GM19324 (cell line): Measurements from ENCODE around the gene CCDC91.
"Not testable (repeated sequence)": the region's sequence is repeated elsewhere in the genome, so short reads cannot be mapped to it uniquely, and the experiment has no call there.

Experiments
- ATAC-seq: cut with Tn5 transposase; IDR thresholded peaks from one replicate; pipeline ENCODE4 v1.9.1; 2021; ENCODE audit warnings: mild to moderate bottlenecking, moderate library complexity; ENCODE audit not compliant: unreplicated experiment, low FRiP score

CCDC91 gene

DNA sequence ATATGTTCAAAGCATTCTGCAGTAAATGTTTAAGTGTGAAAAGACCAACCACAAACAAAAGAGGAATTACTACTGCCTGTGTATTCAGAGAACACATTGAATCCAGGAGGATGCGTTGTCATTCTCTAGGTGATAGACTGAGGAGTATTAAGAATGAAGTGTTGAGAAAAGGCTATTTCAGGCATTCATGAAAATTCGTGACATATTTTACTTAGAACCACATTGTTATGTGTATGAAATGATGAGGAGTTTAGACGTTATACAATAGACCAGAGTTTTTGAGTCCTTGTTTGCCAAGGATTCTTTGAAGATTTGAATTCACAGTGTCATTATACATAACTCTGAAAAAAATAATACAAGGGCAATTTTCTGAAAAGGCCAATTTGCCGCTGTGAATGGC, 251.8 kb downstream of the CCDC91 start:
- ATAC-seq: no peak

DNA sequence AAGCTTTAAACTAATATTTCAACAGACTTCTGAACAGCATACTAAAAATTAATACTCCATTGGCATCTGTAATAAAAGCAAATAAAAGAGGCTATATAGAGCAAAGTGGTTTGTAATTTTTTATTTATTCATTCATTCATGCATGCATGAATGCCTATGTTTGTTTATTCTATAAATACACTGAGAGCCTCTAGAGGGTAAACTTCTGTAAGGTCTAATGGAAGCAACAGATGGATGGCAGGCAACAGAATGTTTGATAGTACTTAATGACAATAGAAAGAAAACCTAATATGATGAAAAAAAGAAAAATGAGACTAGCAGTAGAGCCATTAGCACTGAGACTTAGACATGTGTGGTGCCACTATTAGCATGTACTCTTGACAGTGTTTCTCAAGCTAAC, 253.1 kb downstream of the CCDC91 start:
- no peak for ATAC-seq

DNA sequence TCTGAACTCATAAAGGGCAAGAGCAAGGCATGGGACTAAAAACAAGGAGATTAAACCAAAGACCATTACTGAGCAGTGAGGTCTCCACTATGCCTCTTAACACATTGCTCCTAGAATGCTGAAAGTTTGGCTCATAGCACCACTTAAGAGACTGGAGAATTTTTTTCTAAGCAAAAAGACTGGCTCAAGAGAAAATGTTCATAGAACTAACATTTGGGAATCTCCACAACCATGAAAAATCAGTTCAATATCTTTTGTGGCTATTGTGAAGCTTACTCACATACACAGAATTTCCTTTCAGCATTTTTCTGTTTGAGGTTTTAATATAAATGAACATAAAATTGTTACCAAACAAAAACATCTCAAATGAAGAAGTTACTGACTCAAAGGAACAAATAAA, 255.8 kb downstream of the CCDC91 start:
- ATAC-seq: no peak

DNA sequence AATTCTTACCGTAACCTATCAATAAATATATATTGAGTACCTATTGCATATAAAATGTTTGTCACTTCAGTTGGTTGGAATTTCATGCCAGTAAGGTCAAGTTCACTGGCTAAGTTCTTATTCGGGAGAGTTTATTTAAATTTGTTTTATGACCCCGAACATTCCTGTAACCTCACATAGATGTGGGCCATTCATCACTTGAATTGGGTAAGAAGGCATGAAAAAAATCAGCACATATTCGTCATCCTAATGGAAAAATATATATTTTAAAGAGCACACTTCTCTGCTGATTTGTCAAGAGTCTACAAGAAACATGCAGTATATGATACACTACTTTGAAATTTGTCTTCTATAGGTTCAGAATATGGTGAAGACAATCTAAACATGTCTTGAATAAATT, 263.4 kb downstream of the CCDC91 start:
- no peak for ATAC-seq

DNA sequence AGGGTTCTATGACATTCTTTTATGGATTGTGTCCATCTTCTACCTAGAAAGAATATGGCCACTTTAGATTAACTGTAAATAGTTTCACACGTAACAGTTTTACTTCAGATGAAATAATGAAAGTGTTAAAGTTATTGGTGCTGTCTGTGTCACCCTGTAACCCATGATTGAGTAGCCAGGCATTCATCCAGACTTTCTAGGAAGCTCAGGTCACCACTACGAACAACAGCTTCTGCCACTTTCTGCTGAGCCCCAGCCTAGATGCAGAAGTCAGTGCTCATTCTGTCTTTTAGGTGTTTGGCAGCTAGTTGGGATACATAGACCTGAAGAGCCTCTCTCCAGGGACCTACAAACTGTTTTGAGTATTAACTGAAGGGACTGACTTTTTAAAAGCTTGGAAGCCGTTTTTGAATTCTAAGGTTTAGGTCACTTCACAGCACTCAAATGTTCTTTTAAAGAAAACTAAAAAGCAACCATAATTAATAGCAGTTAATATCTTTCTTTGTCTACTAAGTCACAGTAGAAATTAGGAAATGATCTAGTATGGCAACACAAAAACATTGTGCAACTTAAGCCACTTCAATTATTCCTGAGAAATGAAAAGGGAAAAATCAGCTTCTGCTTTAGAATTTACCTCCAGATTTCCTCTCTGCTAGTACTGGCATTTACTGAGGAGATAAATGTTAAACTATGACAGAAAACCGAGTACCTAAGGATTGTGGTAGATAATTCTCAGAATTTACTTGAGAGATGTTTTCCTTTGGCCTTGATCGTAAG, 266.9 kb downstream of the CCDC91 start:
- no peak for ATAC-seq

DNA sequence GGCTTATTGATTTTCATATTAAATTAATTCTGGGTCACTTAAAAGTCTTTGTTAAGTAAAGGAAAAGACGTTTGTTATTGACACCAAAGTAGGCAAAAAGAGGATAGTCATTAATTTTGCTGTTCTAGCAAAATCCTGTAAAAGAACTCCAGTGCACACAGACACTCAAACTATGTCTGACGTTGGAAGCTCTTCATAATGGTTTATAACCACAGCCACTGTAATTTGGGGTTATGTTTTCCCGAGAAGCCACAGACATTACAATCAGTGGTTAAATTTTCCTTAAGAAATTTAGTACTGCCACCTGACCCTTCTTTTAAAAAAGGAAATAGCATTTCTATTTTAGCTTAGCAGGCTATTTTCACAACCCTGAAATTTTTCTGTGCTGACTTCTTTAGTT, 267.5 kb downstream of the CCDC91 start:
- no peak for ATAC-seq

DNA sequence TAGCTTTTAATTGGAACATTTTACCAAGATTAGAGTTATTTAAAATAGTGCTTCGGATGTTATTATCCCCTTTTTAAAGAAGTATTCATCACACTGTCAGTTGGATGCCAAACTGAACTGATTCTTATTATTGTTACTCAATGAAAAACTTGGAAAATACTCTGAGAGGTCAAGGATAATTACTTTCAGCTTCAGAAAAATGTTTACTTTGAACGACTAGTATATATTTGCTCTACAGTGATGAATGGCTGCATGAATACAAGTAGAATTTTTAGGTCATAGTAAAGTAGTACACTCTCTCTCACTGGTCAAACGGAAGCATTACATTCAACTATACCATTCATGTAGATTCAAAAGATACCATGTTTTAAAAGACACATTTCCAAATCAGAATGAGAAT, 269.2 kb downstream of the CCDC91 start:
- ATAC-seq: no peak

DNA sequence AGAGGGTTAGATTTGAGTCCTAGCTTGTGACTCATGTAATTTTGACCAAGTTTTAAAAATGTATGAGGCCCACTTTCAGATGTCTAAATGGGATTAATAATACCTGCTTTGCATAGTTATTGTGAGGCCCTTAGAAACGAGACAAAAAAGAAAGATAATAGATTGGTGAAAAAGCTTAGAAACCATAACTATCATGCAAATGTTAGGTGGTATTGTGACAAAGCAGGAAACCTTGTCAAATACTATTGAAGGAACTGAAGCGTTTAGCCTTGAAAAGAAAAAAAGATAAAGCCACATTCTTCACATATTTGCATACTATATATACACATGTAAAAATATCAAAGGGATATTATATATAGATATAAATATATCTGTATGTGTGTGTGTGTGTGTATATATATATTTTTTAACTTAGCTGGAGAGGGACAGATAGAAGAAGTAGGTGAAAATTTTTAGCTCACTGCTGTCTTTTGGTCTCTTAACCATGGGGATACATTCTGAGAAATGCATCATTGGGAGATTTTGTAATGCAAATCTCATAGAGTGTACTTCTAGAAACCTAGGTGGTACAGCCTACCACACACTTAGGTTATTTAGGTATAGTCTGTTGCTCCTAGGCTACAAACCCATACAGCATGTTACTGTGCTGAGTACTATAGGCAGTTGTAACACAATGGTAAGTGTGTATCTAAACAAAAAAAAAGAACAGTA, 270.3 kb downstream of the CCDC91 start:
- ATAC-seq: peak; percentile 50

DNA sequence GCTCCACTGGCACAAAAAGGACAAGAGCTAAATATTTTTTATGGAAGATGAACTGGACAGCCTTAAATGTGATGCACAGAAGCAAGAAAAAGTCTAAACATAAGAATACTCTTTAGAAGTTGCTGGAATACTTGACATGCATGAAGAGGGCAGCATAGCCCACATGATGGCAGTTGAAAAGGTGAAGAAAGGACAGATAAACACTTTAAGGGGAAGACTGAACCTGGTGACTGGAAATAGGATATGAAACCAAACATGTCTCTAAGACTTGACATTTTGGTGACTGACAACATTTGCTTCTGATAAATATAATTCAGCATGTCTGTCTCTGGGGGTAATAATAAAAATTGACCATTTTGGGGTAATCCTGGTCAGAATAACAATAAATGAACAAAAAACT, 273.1 kb downstream of the CCDC91 start:
- no peak for ATAC-seq

DNA sequence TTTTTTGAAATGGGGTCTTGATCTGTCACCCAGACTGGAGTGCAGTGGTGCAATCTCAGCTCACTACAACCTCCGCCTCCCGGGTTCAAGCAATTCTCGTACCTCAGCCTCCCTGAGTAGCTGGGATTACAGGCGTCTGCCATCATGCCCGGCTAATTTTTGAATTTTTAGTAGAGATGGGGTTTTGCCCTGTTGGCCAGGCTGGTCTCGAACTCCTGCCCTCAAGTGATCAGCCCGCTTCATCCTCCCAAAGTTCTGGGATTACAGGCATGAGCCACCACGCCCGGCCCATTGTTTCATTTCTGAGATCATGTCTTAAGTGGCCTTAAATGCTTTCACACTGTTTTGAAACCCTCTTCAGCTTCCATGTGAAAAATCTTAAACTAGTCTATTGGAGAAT, 281.5 kb downstream of the CCDC91 start:
- not testable (repeated sequence) for ATAC-seq

DNA sequence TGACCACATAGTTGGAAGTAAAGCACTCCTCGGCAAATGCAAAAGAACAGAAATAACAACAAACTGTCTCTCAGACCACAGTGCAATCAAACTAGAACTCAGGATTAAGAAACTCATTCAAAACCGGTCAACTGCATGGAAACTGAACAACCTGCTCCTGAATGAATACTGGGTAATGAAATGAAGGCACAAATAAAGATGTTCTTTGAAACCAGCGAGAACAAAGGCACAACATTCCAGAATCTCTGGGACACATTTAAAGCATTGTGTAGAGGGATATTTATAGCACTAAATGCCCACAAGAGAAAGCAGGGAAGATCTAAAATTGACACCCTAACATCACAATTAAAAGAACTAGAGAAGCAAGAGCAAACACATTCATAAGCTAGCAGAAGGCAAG, 285.9 kb downstream of the CCDC91 start:
- not testable (repeated sequence) for ATAC-seq

DNA sequence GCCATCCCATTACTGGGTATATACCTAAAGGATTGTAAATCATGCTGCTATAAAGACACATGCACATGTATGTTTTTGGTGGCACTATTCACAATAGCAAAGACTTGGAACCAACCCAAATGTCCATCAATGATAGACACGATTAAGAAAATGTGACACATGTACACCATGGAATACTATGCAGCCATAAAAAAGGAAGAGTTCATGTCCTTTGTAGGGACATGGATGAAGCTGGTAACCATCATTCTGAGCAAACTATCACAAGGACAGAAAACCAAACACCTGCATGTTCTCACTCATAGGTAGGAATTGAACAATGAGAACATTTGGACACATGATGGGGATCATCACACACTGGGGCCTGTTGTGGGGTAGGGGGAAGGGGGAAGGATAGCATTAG, 288.8 kb downstream of the CCDC91 start:
- not testable (repeated sequence) for ATAC-seq

DNA sequence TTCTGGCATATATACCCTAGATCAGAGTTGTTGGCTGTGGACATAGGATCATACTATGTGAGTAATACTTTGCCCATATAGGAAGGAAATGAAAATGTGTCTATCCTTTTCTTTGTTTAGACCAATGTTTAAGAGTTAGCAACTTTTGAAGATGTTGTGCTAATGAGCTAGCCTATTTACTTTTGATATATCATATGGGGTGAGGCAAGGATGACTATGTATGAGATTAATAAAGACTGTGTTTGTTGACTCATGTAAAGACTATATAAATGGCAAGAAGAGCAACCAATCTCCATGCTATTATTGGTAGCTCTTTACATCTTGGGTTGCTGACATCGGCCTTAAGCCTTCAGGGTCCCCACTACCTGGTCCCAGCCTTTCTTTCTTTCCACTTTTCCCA, 289.4 kb downstream of the CCDC91 start:
- no peak for ATAC-seq

DNA sequence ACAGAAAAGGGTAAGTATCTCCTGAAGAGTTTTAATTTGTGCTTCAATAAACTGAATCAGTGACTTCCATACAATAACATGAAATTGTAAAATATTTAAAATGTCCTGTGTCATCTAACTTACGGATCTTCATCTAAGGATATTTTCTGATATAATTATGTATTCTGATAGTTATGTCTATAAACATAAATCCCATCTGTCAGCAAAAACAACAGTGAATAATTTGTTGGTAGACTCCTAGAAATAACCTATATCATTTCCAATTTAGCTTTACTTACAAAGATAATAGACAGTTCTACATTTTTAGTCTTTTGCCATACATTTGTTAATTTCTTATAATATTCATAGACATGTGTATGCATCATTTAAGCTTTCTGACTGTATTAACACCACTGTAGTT, 293.9 kb downstream of the CCDC91 start:
- no peak for ATAC-seq

DNA sequence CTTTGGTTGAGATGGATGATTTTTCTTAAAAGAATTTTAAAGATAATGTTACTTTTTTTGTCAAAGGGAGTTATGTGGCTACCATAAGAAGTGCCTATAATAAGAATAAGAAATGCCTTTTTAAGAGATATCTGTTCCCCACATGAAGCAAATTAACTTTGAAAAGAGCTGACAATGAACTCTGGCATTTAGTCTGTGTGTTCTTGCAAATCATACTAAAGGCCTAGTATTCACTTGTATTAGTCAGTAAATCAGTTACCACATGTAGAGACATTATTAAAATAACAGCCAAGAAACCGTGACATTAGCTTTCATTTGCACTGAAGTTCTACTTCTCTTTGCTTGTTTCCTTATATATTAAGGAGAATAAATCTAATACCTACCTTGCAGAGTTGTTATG, 296.3 kb downstream of the CCDC91 start:
- no peak for ATAC-seq

DNA sequence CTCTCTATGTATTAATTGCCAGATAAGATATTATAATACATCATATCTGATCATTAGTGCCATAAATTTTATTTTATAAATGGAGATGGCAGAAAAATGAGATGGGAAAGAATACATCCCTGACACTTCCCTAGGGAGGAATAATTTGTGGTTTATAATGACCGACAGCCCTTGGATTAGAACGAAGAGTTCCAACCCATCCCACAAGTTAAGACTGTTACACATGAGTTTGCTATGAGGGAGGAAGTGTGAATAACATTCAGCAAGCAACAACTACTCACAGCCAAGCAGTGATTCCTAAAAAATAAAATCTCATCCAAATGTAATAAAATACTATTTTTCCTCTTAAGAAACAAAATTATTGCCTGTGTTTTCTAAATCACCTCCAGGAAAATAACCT, 299.0 kb downstream of the CCDC91 start:
- no peak for ATAC-seq

DNA sequence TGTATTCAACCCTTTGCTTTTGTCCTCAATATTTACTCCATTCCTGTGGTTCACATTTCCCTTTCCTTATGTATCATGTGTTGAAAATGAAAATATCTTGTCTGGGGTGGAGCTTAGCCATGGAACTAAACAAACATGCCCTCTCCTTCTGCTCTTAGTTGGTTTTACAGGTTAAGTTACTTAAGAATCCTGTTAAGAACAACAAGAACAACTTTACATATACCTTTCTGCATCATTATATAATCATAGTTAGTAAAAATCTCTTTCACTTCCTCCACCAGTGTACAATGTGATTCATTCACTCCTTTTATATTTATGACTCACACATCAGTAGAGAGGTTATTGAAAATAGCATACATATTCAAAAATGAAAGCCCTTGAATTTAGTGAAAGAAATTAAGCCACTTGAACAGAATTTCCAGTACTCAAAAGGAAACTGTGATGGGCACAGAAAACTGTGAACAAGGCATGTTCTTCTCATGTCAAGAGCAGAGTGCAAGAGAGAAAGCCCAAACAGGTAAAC, 307.7 kb downstream of the CCDC91 start:
- ATAC-seq: peak; percentile 64

DNA sequence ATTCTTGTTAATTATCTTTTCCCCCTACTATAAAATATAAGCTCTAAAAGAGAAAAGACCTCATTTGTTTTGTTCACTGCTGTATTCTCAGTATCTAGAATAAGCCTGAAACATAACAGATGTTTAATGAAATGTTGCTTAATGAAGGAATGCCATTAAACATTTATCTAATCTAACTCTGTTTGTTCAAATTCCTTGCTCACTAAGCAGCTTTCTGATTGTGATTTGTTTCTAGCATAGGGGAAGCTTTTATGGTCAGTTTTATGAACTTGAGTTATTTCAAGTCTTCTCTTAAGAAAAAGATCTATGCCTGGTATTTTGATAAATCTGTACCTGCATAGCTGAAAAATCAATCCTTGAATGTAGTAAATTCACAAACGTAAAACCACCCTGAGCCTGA, 308.6 kb downstream of the CCDC91 start:
- no peak for ATAC-seq

DNA sequence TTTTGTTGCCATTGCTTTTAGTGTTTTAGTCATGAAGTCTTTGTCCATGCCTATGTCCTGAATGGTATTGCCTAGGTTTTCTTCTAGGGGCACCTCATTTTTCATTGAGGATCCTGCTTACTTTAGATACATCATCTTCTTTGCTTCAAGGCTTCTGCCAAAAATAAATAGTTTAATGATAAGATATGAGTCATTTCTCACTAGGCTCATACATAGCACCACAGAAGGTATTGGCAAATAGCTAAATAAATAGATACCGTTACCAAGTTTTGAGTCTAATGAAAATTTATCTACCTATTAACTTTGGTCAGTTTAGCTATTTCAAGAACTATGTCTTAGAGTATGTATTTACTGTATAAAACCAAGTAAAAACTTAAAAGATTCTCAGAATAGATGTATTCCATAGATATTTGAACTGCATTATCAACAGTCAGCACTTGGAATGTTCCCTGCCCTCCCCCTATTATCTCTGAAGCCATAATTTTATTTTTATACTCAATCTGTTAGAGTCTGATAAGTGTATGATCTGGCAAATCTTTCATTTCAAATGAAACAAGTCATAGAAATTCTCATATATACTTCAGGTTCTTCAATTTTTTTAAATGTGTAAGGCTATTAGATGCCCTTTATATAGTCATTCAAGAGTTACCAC, 310.2 kb downstream of the CCDC91 start:
- no peak for ATAC-seq

DNA sequence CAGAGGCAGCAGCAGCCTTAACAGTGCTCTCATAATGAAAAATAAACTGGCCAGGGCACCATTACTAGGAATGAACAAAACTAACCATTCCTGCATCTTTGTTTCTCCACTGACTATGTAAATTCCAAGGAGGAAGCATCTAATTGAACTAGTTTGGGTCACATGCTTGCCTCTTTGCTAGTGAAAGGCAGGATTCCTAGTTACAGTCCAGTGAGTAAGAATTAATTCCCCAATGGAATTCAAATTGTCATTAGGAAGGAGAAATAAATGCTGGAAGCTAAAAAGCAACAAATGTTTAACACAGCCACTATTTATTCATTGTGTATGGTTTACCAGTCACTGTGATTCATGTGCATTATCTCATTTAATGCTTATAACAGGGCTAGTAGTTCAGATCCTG, 316.0 kb downstream of the CCDC91 start:
- ATAC-seq: no peak

DNA sequence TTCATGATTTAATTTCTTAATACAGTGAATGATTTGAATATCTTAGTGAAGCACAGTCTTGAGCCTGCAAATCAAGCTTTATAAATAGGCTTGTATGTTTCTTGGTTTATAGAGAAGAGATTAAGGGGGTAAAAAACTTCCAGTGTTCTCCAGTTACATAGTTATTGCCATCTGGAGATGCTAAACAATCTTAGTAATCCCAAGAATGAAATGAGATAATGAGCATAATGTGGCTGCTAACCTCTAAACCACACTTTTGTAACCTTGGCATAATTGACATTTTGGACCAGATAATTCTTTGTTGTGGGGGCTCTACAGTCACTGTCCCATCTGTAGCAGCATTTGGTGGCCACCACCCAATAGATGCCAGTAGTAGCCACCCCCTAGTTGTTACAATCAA, 316.8 kb downstream of the CCDC91 start:
- no peak for ATAC-seq
